Stimulated activated CD4-positive, alpha-beta T cell treated with anti-CD3 and anti-CD28 coated beads, Interleukin-15, amount 100 ng/mL, for 48 hours (primary cell): ENCODE results near the gene NIPSNAP3A.

ENCODE experiments used
- DNase-seq, 2 donors: peaks; one replicate each; pipeline ENCODE4 v3.0.0-alpha.2; 2020; ENCODE audit warnings: low read depth in 2 of 2

NIPSNAP3A gene

GRCh38 chr9:104808035-104808614 is 60.6 kb downstream of the NIPSNAP3A start:
- no peak for DNase-seq
